HL-60 (cell line): ENCODE data around the gene MFSD6.

Source experiments
- DNase-seq, 2 experiments: peaks; one replicate each; pipeline ENCODE4 v3.0.0-alpha.2; 2010 to 2020; ENCODE audit warnings: low read depth in 1 of 2, low spot score in 1 of 2
- H3K27ac ChIP-seq: fragments of 250-450 bp; sonication (Bioruptor Pico); replicated peaks from 2 replicates; pipeline ENCODE4 v1.5.1; 2020; ENCODE audit warnings: mild to moderate bottlenecking, moderate library complexity
- H3K27me3 ChIP-seq: fragments of 250-450 bp; sonication (Bioruptor Pico); 2 replicates; pipeline ENCODE4 v1.5.1; 2021; ENCODE audit warnings: mild to moderate bottlenecking, moderate library complexity; ENCODE audit not compliant: insufficient read depth, poor library complexity, severe bottlenecking
- H3K4me3 ChIP-seq: replicated peaks from 2 replicates; pipeline ENCODE4 v1.5.1; 2011; ENCODE audit warnings: mild to moderate bottlenecking, control low read depth, low read length; ENCODE audit not compliant: insufficient read depth
- CTCF ChIP-seq: IDR thresholded peaks from one replicate; pipeline ENCODE4 v1.5.1; 2011; ENCODE audit warnings: low read length, control low read depth, inconsistent platforms; ENCODE audit not compliant: insufficient read depth
- GABPA ChIP-seq: IDR thresholded peaks from 2 replicates; pipeline ENCODE4 v1.6.1; 2012; ENCODE audit warnings: low read depth
- POLR2AphosphoS5 ChIP-seq: IDR thresholded peaks from 2 replicates; pipeline ENCODE4 v1.6.1; 2012; ENCODE audit warnings: low read depth
- SPI1 ChIP-seq: IDR thresholded peaks from 2 replicates; pipeline ENCODE4 v1.6.1; 2012; ENCODE audit warnings: low read depth, mild to moderate bottlenecking, borderline replicate concordance
- TF ChIP-seq, protein P1 (sequence below): IDR thresholded peaks from 2 replicates; pipeline ENCODE4 v1.6.1; 2012; ENCODE audit warnings: low read depth; ENCODE audit not compliant: insufficient replicate concordance

Gene MFSD6

GRCh38 chr2:190449925-190450324 lies 41.8 kb downstream of the MFSD6 start:
- no peaks in the 10 kb centered on the region for H3K27me3 ChIP-seq
- no peak overlapping the region for H3K4me3 ChIP-seq
- TF ChIP-seq GABPA = no peak
- TF ChIP-seq, protein P1, sequence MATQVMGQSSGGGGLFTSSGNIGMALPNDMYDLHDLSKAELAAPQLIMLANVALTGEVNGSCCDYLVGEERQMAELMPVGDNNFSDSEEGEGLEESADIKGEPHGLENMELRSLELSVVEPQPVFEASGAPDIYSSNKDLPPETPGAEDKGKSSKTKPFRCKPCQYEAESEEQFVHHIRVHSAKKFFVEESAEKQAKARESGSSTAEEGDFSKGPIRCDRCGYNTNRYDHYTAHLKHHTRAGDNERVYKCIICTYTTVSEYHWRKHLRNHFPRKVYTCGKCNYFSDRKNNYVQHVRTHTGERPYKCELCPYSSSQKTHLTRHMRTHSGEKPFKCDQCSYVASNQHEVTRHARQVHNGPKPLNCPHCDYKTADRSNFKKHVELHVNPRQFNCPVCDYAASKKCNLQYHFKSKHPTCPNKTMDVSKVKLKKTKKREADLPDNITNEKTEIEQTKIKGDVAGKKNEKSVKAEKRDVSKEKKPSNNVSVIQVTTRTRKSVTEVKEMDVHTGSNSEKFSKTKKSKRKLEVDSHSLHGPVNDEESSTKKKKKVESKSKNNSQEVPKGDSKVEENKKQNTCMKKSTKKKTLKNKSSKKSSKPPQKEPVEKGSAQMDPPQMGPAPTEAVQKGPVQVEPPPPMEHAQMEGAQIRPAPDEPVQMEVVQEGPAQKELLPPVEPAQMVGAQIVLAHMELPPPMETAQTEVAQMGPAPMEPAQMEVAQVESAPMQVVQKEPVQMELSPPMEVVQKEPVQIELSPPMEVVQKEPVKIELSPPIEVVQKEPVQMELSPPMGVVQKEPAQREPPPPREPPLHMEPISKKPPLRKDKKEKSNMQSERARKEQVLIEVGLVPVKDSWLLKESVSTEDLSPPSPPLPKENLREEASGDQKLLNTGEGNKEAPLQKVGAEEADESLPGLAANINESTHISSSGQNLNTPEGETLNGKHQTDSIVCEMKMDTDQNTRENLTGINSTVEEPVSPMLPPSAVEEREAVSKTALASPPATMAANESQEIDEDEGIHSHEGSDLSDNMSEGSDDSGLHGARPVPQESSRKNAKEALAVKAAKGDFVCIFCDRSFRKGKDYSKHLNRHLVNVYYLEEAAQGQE = no peak
- DNase-seq = no peak
- H3K27ac ChIP-seq = no peak overlapping the region

GRCh38 chr2:190450363-190450762 lies 42.2 kb downstream of the MFSD6 start:
- H3K27ac ChIP-seq = no peak overlapping the region
- no peak for TF ChIP-seq SPI1
- TF ChIP-seq GABPA = no peak
- TF ChIP-seq, protein P1 = no peak
- no peak for TF ChIP-seq POLR2AphosphoS5
- TF ChIP-seq CTCF = no peak
- no peak for DNase-seq
- H3K27me3 ChIP-seq = no peaks in the 10 kb centered on the region
- no peak overlapping the region for H3K4me3 ChIP-seq

GRCh38 chr2:190451561-190452176 lies 43.5 kb downstream of the MFSD6 start:
- Histone ChIP-seq H3K4me3 (no peak overlapping the region), H3K27me3 (no peaks in the 10 kb centered on the region), H3K27ac (no peak overlapping the region)
- no peak for DNase-seq
- TF ChIP-seq POLR2AphosphoS5 = no peak
- TF ChIP-seq, protein P1 = no peak
- TF ChIP-seq GABPA = no peak
- no peak for TF ChIP-seq CTCF
- no peak for TF ChIP-seq SPI1
